PC-9 (cell line): ENCODE measurements around the gene IGFBP1. TPM values are rescaled to one million over a fixed set of nuclear protein-coding genes. Genes with fewer than 3 reads are reported as not detected.

Source experiments
- BruUV-seq: library from RNA; stranded (reverse); fragments of 400-500 nt; replicated peaks from 2 replicates; lab custom pipeline; 2021; lab: Mats Ljungman, UMichigan
- CTCF ChIA-PET: fragments of 300-600 bp; sonication (Branson Sonifier 250); formaldehyde crosslinking; loops from one replicate; lab custom pipeline; 2022; ENCODE audit warnings: antibody characterized with exemption; lab: Charles Lee
- POLR2A ChIA-PET: fragments of 300-600 bp; sonication (Branson Sonifier 250); formaldehyde crosslinking; loops from one replicate; lab custom pipeline; 2022; ENCODE audit warnings: antibody characterized with exemption; ENCODE audit not compliant: unreplicated experiment; lab: Charles Lee
- DNase-seq, 2 experiments: peaks; one replicate each; pipeline versions ENCODE4 v3.0.0 to v3.0.0-alpha.2; 2015 to 2022; ENCODE audit warnings: mixed read lengths in 1 of 2
- H2AFZ ChIP-seq: fragments of 200-600 bp; sonication (generic); 2 replicates; pipeline ENCODE4 v1.8.1; 2017; ENCODE audit warnings: antibody characterized with exemption
- H3F3A ChIP-seq: fragments of 200-600 bp; sonication (generic); 2 replicates; pipeline ENCODE4 v1.8.1; 2017; ENCODE audit warnings: antibody characterized with exemption, mild to moderate bottlenecking, low read depth; ENCODE audit not compliant: insufficient read depth
- H3K27ac ChIP-seq: fragments of 200-600 bp; sonication (generic); 2 replicates; pipeline ENCODE4 v1.6.1; 2016; ENCODE audit warnings: mixed run types
- H3K27me3 ChIP-seq: fragments of 200-600 bp; sonication (generic); 2 replicates; pipeline ENCODE4 v1.6.1; 2016; ENCODE audit warnings: low read depth, mixed run types; ENCODE audit not compliant: insufficient read depth
- H3K36me3 ChIP-seq: fragments of 200-600 bp; sonication (generic); 2 replicates; pipeline ENCODE4 v1.6.1; 2016; ENCODE audit warnings: low read depth, mixed run types
- H3K4me1 ChIP-seq: fragments of 200-600 bp; sonication (generic); replicated peaks from 2 replicates; pipeline ENCODE4 v1.6.1; 2016; ENCODE audit warnings: mixed run types; ENCODE audit not compliant: insufficient read depth
- H3K4me2 ChIP-seq: fragments of 200-600 bp; sonication (generic); 2 replicates; pipeline ENCODE4 v1.6.1; 2017; ENCODE audit warnings: mixed run types
- H3K4me3 ChIP-seq: fragments of 200-600 bp; sonication (generic); 2 replicates; pipeline ENCODE4 v1.6.1; 2016; ENCODE audit warnings: mixed run types
- H3K79me2 ChIP-seq: fragments of 200-600 bp; sonication (generic); 2 replicates; pipeline ENCODE4 v1.6.1; 2017; ENCODE audit warnings: low read depth, mixed run types
- H3K9me2 ChIP-seq: fragments of 200-600 bp; sonication (generic); 2 replicates; pipeline ENCODE4 v1.8.1; 2017; ENCODE audit warnings: mild to moderate bottlenecking; ENCODE audit not compliant: insufficient read depth
- H3K9me3 ChIP-seq: fragments of 200-600 bp; sonication (generic); 2 replicates; pipeline ENCODE4 v1.8.1; 2016; ENCODE audit warnings: low read depth; ENCODE audit not compliant: insufficient read depth
- H4K20me1 ChIP-seq: fragments of 200-600 bp; sonication (generic); 2 replicates; pipeline ENCODE4 v1.8.1; 2017; ENCODE audit not compliant: insufficient read depth
- CTCF ChIP-seq: fragments of 200-600 bp; sonication (generic); conservative IDR thresholded peaks from 2 replicates; pipeline ENCODE4 v1.6.1; 2017; ENCODE audit warnings: mixed run types, antibody characterized with exemption, mild to moderate bottlenecking, moderate library complexity
- EZH2 ChIP-seq: fragments of 200-600 bp; sonication (generic); IDR thresholded peaks from 2 replicates; pipeline ENCODE4 v1.8.0; 2017; ENCODE audit warnings: antibody characterized with exemption, low read depth
- intact Hi-C: fragments of 100-400 bp; cut with micrococcal nuclease; formaldehyde crosslinking; loops from one replicate; pipeline ENCODE4 v1.10.0; 2022; ENCODE audit not compliant: unreplicated experiment
- total RNA-seq: library from RNA; stranded (reverse); gene quantifications from 2 replicates; pipeline ENCODE4 v1.2.3, GENCODE V29; 2021

IGFBP1 gene
- total RNA-seq, 1 experiment from 2014 or later = 0.92 TPM

DNA sequence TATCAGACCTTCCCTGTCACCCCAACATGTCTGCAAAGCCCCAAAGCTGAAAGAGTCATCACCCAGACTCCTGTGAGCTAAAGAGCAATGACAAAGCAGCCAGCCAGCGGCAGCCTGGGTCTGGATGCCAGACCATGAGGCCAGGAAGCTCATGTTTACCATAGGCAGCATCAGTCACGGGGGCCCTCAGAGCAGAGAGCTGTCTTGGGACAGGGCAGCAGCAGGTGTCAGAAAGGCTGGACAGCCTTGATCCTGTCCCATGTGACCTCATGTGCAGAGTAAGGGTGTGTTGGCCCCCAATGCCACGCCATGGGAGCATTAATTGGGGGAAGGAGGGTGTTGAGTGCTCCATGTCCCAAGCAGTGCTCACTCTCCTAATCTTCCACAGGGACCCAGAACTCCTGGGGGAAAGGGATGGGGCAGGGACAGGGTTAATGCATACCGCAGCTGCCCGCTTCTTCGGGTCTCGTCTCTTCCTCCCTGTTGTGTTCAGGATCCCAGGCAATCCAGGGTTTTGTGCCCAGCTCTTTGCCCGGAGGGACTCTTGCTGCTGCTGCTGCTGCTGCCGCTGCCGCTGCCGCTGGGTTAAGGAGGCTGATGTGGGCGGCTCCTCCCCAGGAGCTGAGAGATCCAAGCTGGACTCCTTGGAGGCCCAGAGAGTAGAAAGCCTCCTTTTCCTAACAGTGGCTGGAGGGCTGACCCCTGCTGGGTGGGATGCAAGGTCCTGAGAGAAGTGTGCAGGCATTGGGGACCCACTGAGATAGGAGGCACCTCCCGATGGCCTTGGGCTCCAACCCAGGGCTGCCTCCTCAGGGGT, 22.5 kb upstream of the IGFBP1 start:
- H3K4me2 ChIP-seq = no peak overlapping the region
- H3K36me3 ChIP-seq = no peaks in the 10 kb centered on the region
- H3K9me2 ChIP-seq = no peaks in the 10 kb centered on the region
- H3K9me3 ChIP-seq = no peaks in the 10 kb centered on the region
- H3K4me1 ChIP-seq = peaks cover 18% of the 10 kb centered on the region
- peak in 1 of 2 experiments; percentile 13 for DNase-seq
- H3K27me3 ChIP-seq = no peaks in the 10 kb centered on the region
- POLR2A ChIA-PET = no interaction called here
- BruUV-seq = no TSS peak
- no peak for TF ChIP-seq CTCF
- no peak for TF ChIP-seq EZH2
- CTCF ChIA-PET = interaction anchor here (0.6 kb wide), 1 partner anchor 202 kb away, joined by 3 read pairs; no protein-coding TSS in a partner anchor
- H3K4me3 ChIP-seq = no peak overlapping the region
- intact Hi-C loops = no loop called here
- H3K27ac ChIP-seq = no peak overlapping the region
- H3F3A ChIP-seq = 0 out of 2 replicates have a peak, but pooled peaks cover 5% of the 10 kb centered on the region
- H3K79me2 ChIP-seq = no peaks in the 10 kb centered on the region
- no peak overlapping the region for H2AFZ ChIP-seq
- H4K20me1 ChIP-seq = no peaks in the 10 kb centered on the region

DNA sequence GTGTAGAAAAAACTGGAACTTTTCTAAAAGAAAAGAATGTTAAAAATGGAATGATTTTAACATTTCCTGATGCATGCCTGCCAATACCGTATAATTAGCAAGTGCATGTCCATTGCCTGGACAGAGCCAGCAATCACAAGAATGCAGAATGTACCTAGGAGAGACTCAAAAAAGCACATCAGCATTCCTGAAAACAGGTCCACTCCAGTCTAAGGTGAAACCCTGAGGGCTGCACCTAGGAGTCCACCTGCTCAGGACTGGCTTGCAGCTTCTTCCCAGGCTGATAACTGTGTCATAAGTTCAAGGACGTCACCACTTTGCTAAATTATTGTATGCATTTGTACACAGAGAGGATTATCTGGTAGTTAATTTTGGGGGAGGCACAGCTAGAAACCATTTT, 20.8 kb upstream of the IGFBP1 start:
- intact Hi-C loops = no loop called here
- no peaks in the 10 kb centered on the region for H4K20me1 ChIP-seq
- CTCF ChIA-PET = no interaction called here
- no TSS peak for BruUV-seq
- no peaks in the 10 kb centered on the region for H3K79me2 ChIP-seq
- no peak for TF ChIP-seq EZH2
- no peak for TF ChIP-seq CTCF
- no peak overlapping the region for H3K27ac ChIP-seq
- no peaks in the 10 kb centered on the region for H3K9me2 ChIP-seq
- H3K36me3 ChIP-seq = no peaks in the 10 kb centered on the region
- POLR2A ChIA-PET = no interaction called here
- H3K27me3 ChIP-seq = no peaks in the 10 kb centered on the region
- H3K4me1 ChIP-seq = peaks cover 18% of the 10 kb centered on the region
- DNase-seq = peak in 1 of 2 experiments; percentile 34
- H3K4me2 ChIP-seq = no peak overlapping the region
- no peak overlapping the region for H2AFZ ChIP-seq
- H3K4me3 ChIP-seq = no peak overlapping the region
- H3F3A ChIP-seq = 0 out of 2 replicates have a peak, but pooled peaks cover 5% of the 10 kb centered on the region
- H3K9me3 ChIP-seq = no peaks in the 10 kb centered on the region

DNA sequence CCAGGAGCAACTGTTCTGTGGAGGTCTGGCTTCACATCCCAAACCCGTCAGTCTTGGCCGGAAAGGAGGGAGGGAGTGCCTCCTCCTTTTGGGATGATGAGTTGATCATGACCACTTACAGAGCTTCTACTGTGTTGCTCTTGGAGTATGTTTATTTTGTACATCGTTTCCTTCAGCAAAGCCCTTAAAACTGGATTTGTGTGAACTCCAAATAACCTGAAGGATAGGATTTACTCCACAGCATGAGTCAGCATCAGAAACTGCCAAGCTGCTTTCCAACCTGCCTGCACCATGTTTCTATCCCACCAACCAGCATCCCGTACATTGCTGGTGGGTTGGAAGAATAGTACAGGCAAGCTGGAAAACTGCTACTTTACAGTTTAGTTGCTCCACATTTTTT, 18.9 kb upstream of the IGFBP1 start:
- H3K4me3 ChIP-seq = no peak overlapping the region
- BruUV-seq = no TSS peak
- no peaks in the 10 kb centered on the region for H4K20me1 ChIP-seq
- no peaks in the 10 kb centered on the region for H3K36me3 ChIP-seq
- no peaks in the 10 kb centered on the region for H3K9me2 ChIP-seq
- H2AFZ ChIP-seq = no peak overlapping the region
- ChIA-PET POLR2A (interaction anchor here (0.7 kb wide), 1 partner anchor 109 kb away, joined by 3 read pairs; no protein-coding TSS in a partner anchor), CTCF (no interaction called here)
- H3K27me3 ChIP-seq = no peaks in the 10 kb centered on the region
- H3K9me3 ChIP-seq = no peaks in the 10 kb centered on the region
- TF ChIP-seq EZH2 = no peak
- TF ChIP-seq CTCF = no peak
- no peaks in the 10 kb centered on the region for H3K79me2 ChIP-seq
- H3K4me2 ChIP-seq = peak overlapping the region; percentile 15; the same call in 1 of the 2 replicates
- peak in 1 of 2 experiments; percentile 51 for DNase-seq
- peaks cover 21% of the 10 kb centered on the region for H3K4me1 ChIP-seq
- H3K27ac ChIP-seq = peak overlapping the region; percentile 28; the same call in 1 of the 2 replicates
- H3F3A ChIP-seq = peaks cover 8% of the 10 kb centered on the region; the same call in 1 of the 2 replicates
- intact Hi-C loops = no loop called here
